Measurements from ENCODE around the gene PICK1. TPM values are rescaled to one million over a fixed set of nuclear protein-coding genes. Genes with fewer than 3 reads are reported as not detected.

Gene PICK1
- total RNA-seq, 2 donors from 2014 or later = 21.2 to 24.2 TPM

GRCh38 chr22:38026130-38027111, 30.8 kb upstream of the PICK1 start:
- no peak for DNase-seq
- H3K36me3 Mint-ChIP-seq (ENCODE audit: insufficient read depth in 2 of 2) = no peaks in the 10 kb centered on the region
- no peak overlapping the region for H3K27ac Mint-ChIP-seq
- H3K4me1 Mint-ChIP-seq (ENCODE audit: low read depth) = no peaks in the 10 kb centered on the region
- no peaks in the 10 kb centered on the region for H3K27me3 Mint-ChIP-seq (ENCODE audit: low read depth)
- no peak overlapping the region for H3K4me3 Mint-ChIP-seq
- no peak for ATAC-seq (replicated peaks in 1 of 2)
- H3K9me3 Mint-ChIP-seq = no peaks in the 10 kb centered on the region

GRCh38 chr22:38027487-38027886, 29.7 kb upstream of the PICK1 start:
- DNase-seq = no peak

DNA sequence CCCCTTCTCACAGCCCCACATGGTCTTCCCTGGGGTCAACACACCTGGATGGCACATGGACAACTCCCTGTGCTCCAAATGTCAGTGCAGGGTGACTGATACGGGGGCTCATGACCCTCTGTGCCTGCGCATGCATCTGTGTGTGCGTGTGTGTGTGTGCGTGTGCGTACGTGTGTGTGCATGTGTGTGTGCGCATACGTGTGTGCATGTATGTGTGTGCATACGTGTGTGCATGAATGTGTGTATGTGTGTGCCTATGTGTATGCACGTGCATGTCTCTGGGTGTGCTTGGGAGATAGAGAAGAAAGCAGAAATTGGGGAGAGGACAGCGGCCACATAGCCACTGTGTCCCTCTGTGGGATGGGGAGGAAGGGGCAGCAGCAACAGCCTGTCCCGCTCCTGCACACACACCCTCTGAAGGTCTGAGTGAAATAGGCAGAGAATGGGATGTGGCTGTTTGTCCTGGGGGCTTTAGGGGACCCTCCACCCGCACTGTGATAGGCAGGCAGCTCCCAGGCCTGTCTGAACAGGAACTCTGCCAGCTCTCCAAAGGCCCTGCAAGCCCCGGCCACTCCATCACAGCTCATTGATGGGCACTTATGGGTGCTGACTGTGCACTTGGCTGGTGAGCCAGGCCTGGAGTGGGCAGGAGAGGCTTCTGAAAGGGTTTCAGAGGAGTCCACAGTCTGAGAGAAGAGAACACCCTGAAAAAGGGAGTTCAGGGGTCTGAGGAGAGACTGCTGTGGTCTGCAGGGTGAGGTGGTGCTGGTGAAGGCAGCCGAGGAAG, 28.7 kb upstream of the PICK1 start:
- Mint-ChIP-seq H3K4me1 (ENCODE audit: low read depth) (no peaks in the 10 kb centered on the region), H3K36me3 (ENCODE audit: insufficient read depth in 2 of 2) (no peaks in the 10 kb centered on the region), H3K27ac (no peak overlapping the region), H3K4me3 (no peak overlapping the region), H3K27me3 (ENCODE audit: low read depth) (no peaks in the 10 kb centered on the region), H3K9me3 (no peaks in the 10 kb centered on the region)
- no peak for DNase-seq
- ATAC-seq (replicated peaks in 1 of 2) = no peak

More at GRCh38 chr22:38027487-38027886, 29.7 kb upstream of the PICK1 start:
- Mint-ChIP-seq H3K4me1 (ENCODE audit: low read depth) (no peaks in the 10 kb centered on the region), H3K4me3 (no peak overlapping the region), H3K9me3 (no peaks in the 10 kb centered on the region), H3K27ac (no peak overlapping the region), H3K36me3 (ENCODE audit: insufficient read depth in 2 of 2) (no peaks in the 10 kb centered on the region), H3K27me3 (ENCODE audit: low read depth) (no peaks in the 10 kb centered on the region)
- ATAC-seq (replicated peaks in 1 of 2) = no peak

DNA sequence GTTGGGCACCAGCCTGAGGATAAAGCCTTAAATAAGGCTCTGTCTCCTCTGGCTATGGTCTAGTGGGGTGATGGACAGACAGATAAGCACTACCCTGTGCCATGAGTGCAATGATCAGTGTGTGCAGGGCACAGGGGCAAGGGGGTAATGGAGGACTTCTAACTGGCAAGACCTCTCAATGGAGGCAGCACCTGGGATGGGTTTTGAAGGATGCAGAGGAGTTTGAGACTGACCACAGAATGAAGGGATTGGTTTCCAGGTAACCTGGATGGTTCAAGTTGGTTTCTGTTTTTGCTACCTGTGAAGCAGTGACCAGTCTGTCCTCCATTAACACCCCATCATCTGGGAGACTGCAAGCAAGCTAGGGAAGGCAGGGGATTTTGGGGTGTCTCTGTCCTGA, 27.8 kb upstream of the PICK1 start:
- no peak overlapping the region for H3K4me3 Mint-ChIP-seq
- H3K4me1 Mint-ChIP-seq (ENCODE audit: low read depth) = no peaks in the 10 kb centered on the region
- no peak overlapping the region for H3K27ac Mint-ChIP-seq
- no peaks in the 10 kb centered on the region for H3K36me3 Mint-ChIP-seq (ENCODE audit: insufficient read depth in 2 of 2)
- ATAC-seq (replicated peaks in 1 of 2) (no peak), DNase-seq (no peak)
- no peaks in the 10 kb centered on the region for H3K9me3 Mint-ChIP-seq
- H3K27me3 Mint-ChIP-seq (ENCODE audit: low read depth) = no peaks in the 10 kb centered on the region

- Mint-ChIP-seq H3K9me3 (no peaks in the 10 kb centered on the region), H3K36me3 (ENCODE audit: insufficient read depth in 2 of 2) (no peaks in the 10 kb centered on the region), H3K27ac (no peak overlapping the region), H3K4me1 (ENCODE audit: low read depth) (no peaks in the 10 kb centered on the region), H3K4me3 (no peak overlapping the region), H3K27me3 (ENCODE audit: low read depth) (no peaks in the 10 kb centered on the region)
- ATAC-seq (replicated peaks in 1 of 2) (no peak), DNase-seq (no peak)
Measured at GRCh38 chr22:38029901-38030300, 27.3 kb upstream of the PICK1 start.

- Mint-ChIP-seq H3K9me3 (no peaks in the 10 kb centered on the region), H3K4me1 (ENCODE audit: low read depth) (no peaks in the 10 kb centered on the region), H3K27ac (no peak overlapping the region), H3K4me3 (no peak overlapping the region), H3K27me3 (ENCODE audit: low read depth) (no peaks in the 10 kb centered on the region), H3K36me3 (ENCODE audit: insufficient read depth in 2 of 2) (no peaks in the 10 kb centered on the region)
- no peak for ATAC-seq (replicated peaks in 1 of 2)
- DNase-seq = no peak
Measured at GRCh38 chr22:38030311-38031133, 26.7 kb upstream of the PICK1 start.

- H3K9me3 Mint-ChIP-seq = no peaks in the 10 kb centered on the region
- no peaks in the 10 kb centered on the region for H3K4me1 Mint-ChIP-seq (ENCODE audit: low read depth)
- no peak overlapping the region for H3K4me3 Mint-ChIP-seq
- H3K27ac Mint-ChIP-seq = no peak overlapping the region
- ATAC-seq (replicated peaks in 1 of 2) (no peak), DNase-seq (no peak)
- H3K27me3 Mint-ChIP-seq (ENCODE audit: low read depth) = no peaks in the 10 kb centered on the region
- no peaks in the 10 kb centered on the region for H3K36me3 Mint-ChIP-seq (ENCODE audit: insufficient read depth in 2 of 2)
Measured at GRCh38 chr22:38031491-38031890, 25.7 kb upstream of the PICK1 start.

- H3K36me3 Mint-ChIP-seq (ENCODE audit: insufficient read depth in 2 of 2) = no peaks in the 10 kb centered on the region
- no peaks in the 10 kb centered on the region for H3K9me3 Mint-ChIP-seq
- no peaks in the 10 kb centered on the region for H3K27me3 Mint-ChIP-seq (ENCODE audit: low read depth)
- DNase-seq (no peak), ATAC-seq (replicated peaks in 1 of 2) (no peak)
- no peaks in the 10 kb centered on the region for H3K4me1 Mint-ChIP-seq (ENCODE audit: low read depth)
- no peak overlapping the region for H3K27ac Mint-ChIP-seq
- no peak overlapping the region for H3K4me3 Mint-ChIP-seq
Measured at GRCh38 chr22:38032681-38033521, 24.3 kb upstream of the PICK1 start.

DNA sequence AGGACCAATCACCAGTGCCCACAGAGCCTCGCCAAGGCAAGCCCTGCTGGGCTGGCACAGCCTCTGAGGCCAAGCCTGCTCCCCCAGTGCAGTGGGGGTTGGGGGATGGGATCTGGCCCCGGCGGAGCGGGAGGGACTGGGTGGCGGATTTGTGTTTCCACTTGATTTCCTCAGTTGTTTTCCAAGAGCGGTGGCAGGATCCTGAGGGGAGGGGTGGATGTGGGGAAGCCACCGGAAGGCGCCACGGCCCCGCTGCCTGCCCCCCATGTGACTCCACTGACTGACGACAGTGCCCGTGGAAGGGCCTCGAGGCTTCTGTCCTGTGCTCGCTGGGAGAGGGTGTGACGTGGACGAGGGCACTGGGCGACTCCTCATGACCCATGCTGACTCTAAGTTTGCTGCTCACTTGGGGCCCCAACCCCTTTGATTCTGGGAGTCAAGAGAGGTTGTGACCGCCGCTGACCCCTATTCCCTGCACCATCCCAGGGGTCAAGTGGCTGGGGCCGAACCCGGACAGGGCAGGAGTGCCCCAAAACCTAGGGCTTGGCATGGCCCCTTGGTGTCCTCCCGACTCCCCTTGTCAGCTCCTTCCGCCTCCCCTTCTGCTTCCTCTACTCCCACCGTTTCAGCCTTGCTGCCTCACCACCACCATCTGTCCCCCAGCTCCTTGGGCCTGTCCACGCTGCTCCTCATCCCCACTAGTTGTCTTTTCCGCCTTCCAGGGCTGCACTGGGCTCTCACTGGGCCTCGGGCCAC, 23.5 kb upstream of the PICK1 start:
- ATAC-seq (replicated peaks in 1 of 2) = no peak
- H3K4me3 Mint-ChIP-seq = no peak overlapping the region

GRCh38 chr22:38034278-38034882, 22.8 kb upstream of the PICK1 start:
- no peaks in the 10 kb centered on the region for H3K9me3 Mint-ChIP-seq
- H3K27ac Mint-ChIP-seq = no peak overlapping the region
- no peaks in the 10 kb centered on the region for H3K4me1 Mint-ChIP-seq (ENCODE audit: low read depth)
- ATAC-seq (replicated peaks in 1 of 2) (no peak), DNase-seq (no peak)
- H3K27me3 Mint-ChIP-seq (ENCODE audit: low read depth) = no peaks in the 10 kb centered on the region
- H3K4me3 Mint-ChIP-seq = no peak overlapping the region
- H3K36me3 Mint-ChIP-seq (ENCODE audit: insufficient read depth in 2 of 2) = no peaks in the 10 kb centered on the region

More for the DNA sequence above, 23.5 kb upstream of the PICK1 start:
- H3K27ac Mint-ChIP-seq = no peak overlapping the region
- H3K36me3 Mint-ChIP-seq (ENCODE audit: insufficient read depth in 2 of 2) = no peaks in the 10 kb centered on the region
- no peaks in the 10 kb centered on the region for H3K4me1 Mint-ChIP-seq (ENCODE audit: low read depth)
- no peak for DNase-seq
- H3K9me3 Mint-ChIP-seq = no peaks in the 10 kb centered on the region
- no peaks in the 10 kb centered on the region for H3K27me3 Mint-ChIP-seq (ENCODE audit: low read depth)

DNA sequence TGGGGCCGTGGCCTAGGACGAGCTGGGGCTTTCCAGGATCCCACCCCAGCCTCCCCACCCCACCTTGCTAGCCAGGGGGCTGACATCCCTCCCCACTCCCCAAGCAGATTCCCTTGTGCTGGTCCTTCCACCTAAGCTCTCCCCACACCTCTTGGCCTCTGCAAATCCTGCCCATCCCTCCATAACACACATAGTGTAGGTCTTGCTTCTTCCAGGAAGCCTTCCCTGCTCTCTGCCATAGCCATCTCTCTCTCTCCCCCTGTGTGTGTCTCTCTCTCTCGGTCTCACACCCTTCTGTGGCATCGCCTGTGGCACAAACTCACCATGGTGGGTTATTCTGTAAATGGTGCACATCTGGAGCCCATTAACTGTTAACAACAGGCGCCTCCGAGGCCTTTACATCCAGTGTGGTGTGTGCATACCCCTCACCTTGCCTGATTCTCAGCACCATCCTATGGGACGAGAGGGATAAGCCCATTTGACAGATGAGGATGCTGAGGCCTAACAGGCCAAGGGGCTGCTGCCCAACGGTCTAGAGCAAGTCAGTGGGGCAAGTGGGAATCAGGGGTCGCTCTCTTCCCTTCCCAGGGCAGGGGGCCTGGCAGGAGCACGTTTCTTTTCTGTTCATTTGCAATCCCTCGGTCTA, 22.2 kb upstream of the PICK1 start:
- Mint-ChIP-seq H3K36me3 (ENCODE audit: insufficient read depth in 2 of 2) (no peaks in the 10 kb centered on the region), H3K4me3 (no peak overlapping the region), H3K27me3 (ENCODE audit: low read depth) (no peaks in the 10 kb centered on the region), H3K9me3 (no peaks in the 10 kb centered on the region), H3K4me1 (ENCODE audit: low read depth) (no peaks in the 10 kb centered on the region), H3K27ac (no peak overlapping the region)
- ATAC-seq (replicated peaks in 1 of 2) (no peak), DNase-seq (no peak)
